Measurements from ENCODE around the gene PCGF3.
"Not testable (repeated sequence)": the region's sequence is repeated elsewhere in the genome, so short reads cannot be mapped to it uniquely, and the experiment has no call there.

The PCGF3 gene

GRCh38 chr4:725391-726234 is 20.0 kb downstream of the PCGF3 start:
- no peak for DNase-seq (ENCODE audit: low read depth in 2 of 2)

GRCh38 chr4:726235-726787 is 20.7 kb downstream of the PCGF3 start:
- DNase-seq (ENCODE audit: low read depth in 2 of 2): no peak

- DNase-seq (ENCODE audit: low read depth in 2 of 2): no peak
These were observed 21.2 kb downstream of the PCGF3 start for GRCh38 chr4:726838-727237.

- DNase-seq (ENCODE audit: low read depth in 2 of 2): no peak
These were observed 21.9 kb downstream of the PCGF3 start for GRCh38 chr4:727576-727975.

- DNase-seq (ENCODE audit: low read depth in 2 of 2): no peak
These were observed 24.0 kb downstream of the PCGF3 start for GRCh38 chr4:729336-730315.

GRCh38 chr4:730511-730910 is 24.9 kb downstream of the PCGF3 start:
- DNase-seq (ENCODE audit: low read depth in 2 of 2): no peak

- DNase-seq (ENCODE audit: low read depth in 2 of 2): not testable (repeated sequence)
These were observed 25.6 kb downstream of the PCGF3 start for GRCh38 chr4:730946-731904.

- not testable (repeated sequence) for DNase-seq (ENCODE audit: low read depth in 2 of 2)
These were observed 26.3 kb downstream of the PCGF3 start for GRCh38 chr4:731954-732353.

- DNase-seq (ENCODE audit: low read depth in 2 of 2): no peak
These were observed 26.9 kb downstream of the PCGF3 start for GRCh38 chr4:732486-732885.

- DNase-seq (ENCODE audit: low read depth in 2 of 2): no peak
These were observed 27.4 kb downstream of the PCGF3 start for GRCh38 chr4:732911-733630.

GRCh38 chr4:733631-733980 is 28.0 kb downstream of the PCGF3 start:
- no peak for DNase-seq (ENCODE audit: low read depth in 2 of 2)

GRCh38 chr4:734075-734474 is 28.4 kb downstream of the PCGF3 start:
- no peak for DNase-seq (ENCODE audit: low read depth in 2 of 2)

- DNase-seq (ENCODE audit: low read depth in 2 of 2): no peak
These were observed 29.3 kb downstream of the PCGF3 start for GRCh38 chr4:734951-735350.

- DNase-seq (ENCODE audit: low read depth in 2 of 2): no peak
These were observed 30.0 kb downstream of the PCGF3 start for GRCh38 chr4:735583-735982.

GRCh38 chr4:736561-736960 is 30.9 kb downstream of the PCGF3 start:
- not testable (repeated sequence) for DNase-seq (ENCODE audit: low read depth in 2 of 2)

- DNase-seq (ENCODE audit: low read depth in 2 of 2): no peak
These were observed 33.2 kb downstream of the PCGF3 start for GRCh38 chr4:738781-739280.

- no peak for DNase-seq (ENCODE audit: low read depth in 2 of 2)
These were observed 33.9 kb downstream of the PCGF3 start for GRCh38 chr4:739569-739968.

- no peak for DNase-seq (ENCODE audit: low read depth in 2 of 2)
These were observed 34.4 kb downstream of the PCGF3 start for GRCh38 chr4:740011-740410.

GRCh38 chr4:740656-741282 is 35.1 kb downstream of the PCGF3 start:
- no peak for DNase-seq (ENCODE audit: low read depth in 2 of 2)
